DMS 273 treated with DMSO at 0.1 percent for 48 hours (cell line): ENCODE measurements around the gene WLS.

ENCODE experiments used
- DNase-seq: peaks from one replicate; lab custom pipeline; 2025; lab: John Stamatoyannopoulos, UW

The WLS gene

DNA sequence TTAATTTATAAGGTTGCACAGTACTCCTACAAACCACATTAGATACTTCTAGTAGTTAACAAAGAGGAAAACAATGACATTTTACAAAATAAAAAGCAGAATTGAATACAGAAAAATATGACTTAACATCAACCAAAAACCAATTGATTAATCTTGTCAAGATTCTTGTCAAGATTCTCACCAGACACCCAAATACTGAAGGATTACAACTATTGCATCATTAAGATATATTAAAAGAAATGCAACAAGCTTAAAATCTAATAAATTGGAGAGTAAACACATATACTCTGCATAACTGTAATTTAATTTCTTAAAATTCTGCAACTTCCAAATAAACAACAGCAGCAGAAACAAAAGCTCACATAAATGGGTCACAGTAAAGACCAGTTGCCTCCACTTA lies 4.7 kb downstream of the WLS start:
- DNase-seq = no peak

DNA sequence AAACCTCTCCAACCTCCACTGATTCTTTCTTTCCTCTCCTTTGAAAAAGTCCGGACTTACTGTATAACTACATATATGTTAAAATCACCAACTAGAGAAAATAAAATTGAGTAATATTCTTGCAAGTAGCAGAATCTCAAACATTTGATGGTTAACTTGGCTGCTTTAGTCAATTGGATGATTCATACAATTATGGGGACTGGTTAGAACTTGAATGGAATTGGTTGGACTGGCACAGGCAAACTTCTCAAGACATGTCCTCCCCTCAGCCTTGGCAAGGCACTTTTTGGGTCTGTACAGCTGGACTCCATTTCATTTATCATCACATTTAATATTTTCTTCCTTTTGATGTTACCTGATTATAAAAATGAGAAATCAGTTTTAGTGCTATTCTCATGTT lies 6.5 kb downstream of the WLS start:
- no peak for DNase-seq

DNA sequence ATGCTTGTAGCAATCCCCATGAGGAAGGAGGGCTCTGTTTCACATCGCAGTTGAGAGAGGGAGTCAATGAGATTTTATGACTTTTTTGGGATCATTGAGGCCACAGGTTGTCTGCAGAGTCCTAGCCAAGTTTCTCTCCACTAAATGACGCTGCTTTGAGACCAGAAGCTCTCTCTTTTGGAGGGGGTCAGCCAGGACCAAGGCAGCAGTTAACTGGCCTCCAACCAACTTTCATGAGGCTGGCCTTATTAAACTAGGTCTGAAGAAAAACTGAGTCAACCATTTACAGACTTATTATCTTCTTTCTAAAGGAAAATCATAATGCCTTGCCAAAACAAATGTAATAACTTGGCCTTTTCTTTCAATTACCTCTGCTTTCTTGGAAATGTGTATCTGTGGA lies 8.6 kb downstream of the WLS start:
- no peak for DNase-seq

DNA sequence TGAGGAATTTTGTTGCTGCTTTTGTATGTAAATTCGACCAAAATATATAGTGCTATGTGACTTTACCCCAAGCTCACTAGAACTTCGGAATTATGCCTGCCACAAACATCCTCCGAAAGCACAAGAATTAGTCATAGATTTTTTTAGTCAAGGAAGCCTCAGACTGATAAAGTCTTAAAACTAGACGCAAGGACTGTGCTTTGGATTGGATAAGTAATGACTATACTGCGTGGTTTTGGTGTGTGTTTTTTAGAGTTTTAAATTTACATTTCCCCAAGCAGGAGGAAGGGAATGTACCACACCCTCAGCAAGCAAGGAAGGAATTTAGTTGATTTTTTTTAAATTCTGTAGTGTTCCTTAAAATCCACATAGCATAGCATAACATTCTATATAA lies 10.3 kb downstream of the WLS start:
- DNase-seq = no peak

DNA sequence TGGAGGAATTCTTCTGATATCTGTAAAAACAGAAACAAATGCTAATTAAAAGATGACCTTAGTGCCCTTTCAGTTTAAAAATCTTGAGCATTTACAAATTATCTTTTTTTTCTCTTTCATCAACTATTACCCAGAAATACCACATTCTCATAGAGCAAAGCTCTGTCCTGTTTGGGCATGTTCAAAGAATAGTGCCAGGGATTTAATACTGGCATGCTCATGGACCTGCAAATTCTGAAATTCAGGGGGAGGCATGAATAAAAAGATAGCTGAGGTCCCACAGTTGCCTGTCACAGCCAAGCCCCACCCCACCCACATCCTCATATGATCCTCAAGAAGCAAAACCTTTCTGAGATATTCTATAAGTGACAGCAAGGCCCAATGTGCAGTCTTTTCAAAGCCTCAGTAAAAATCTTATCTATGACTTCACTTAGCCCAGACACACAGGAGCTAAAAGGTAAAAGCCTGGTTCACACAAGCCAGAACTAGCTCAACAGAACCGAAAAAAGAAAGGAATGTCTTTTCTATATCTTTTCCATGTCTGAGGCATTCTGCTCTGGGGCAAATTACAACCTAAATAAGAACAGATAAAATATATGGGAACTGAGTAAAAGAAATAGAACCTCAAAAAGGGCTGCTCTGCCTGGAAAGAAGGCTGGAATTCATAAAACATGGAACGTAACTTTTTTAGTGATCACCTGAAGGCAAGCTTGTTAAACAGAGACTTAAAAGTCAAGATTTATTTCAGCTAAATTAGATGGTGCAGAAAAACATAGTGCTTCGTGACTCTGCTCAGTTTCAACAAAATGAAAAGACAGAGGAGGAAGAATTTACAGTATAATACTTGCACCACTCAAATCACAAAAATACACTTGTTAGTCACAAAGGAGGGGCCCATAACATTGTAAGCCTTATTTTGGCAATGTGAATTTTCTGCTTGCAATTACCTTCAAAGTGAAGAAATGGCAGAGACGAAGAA lies 11.0 kb downstream of the WLS start:
- DNase-seq = no peak

DNA sequence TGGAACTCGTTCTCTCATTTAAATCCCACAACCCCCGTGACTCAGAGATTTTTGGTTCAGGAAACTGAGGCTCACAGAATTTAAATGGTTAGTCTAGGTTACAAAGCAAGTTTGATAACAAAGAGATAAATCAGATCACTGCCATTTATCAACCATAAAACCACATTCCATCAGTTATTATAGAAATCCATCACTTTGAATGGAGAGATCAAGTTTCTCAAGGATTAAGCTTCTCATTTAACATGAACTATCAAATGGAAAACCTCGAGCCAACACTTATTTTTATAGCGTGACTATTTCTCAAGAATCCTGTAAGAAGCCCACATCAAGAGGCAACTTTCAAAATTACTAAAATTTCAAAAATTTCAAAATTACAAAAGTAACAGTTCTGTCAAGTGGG lies 11.9 kb downstream of the WLS start:
- no peak for DNase-seq

DNA sequence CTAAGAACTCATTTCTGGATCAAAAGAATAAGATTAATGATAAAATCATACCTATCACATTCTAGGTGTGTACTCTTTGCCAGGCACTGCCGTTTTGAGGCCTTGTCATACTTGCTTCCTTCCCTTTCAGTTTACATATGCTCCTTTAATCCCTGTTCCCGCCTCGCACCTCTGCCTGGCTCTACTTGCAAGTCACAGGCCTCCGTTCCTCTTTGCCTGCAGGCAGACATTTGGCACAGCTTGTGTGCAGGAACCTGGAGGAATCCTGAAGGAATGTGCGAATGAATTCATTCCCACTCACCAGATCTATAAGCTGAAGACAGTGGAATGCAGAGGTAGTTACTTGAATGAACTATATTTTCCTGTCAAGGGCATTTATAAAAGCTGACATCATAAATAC lies 13.8 kb downstream of the WLS start:
- DNase-seq = no peak

DNA sequence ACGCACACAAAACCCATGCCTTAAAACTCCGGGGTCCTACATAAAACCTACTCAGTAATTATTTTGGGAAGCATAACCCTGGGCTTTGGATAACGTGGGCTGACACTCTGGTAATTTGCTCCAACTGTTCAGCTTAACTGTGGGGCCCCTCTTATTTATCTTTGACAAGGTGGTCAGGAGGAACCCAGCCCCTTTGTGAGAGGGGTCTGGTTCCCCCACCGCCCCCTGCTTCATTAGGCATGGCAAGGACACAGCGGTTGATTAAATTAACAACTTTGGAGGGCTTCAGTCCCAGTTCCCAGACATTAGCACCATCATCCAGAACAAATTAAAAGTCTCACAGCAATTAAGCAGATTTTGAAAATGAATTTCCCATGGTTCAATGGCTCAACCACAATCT lies 14.7 kb downstream of the WLS start:
- no peak for DNase-seq

DNA sequence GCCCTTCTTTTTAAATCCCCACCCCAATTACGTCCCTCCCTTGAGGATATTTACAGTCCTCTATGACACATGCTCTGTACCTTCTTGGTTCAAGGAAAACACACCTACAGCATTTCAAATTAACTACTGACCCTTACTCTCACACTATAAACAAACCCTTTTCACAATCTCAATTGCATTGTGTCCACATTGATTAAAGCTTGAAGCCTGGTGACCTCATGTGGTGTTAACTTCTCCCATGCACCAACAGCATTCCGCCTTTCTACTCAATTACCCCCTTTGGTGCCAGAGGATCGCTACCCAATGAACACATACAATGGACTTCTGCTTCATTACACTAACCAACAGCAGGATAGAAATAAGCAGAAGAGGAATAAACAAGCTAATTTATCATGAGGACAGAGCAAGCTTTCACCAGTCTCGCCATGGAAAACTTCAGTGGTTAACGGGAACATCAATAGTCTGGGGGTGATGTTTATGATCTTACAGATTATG lies 15.2 kb downstream of the WLS start:
- DNase-seq = no peak

DNA sequence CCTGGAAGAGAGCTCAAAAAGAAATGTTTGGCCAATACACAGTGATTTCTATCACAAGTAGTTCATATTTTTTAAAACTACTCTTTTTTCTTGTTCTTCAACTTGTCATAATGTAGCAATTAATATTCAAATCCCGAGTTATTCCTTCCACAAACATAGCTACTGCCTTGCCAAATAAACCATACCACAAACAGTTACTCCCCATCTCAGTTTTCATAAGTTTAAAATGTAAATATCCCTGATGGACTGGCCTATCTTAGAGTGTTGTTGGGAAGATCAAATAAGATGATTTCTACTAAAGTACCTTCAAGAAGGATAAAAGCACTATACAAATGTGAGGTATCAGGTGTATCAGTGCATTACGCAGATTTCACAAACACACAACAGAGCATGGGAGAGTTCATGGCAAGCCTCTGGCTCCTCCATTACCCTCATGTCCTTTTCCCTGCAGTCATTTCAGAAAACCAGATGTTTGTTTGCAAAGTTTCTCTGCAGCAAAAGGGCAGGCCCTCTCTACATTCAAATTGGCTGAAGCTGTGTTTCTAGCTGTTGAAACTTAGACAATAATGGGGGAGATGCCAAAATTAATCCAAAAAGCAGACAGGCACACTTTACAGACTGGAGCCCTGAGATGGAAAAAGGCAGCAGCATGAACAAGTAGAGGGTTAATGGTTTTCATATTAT lies 16.1 kb downstream of the WLS start:
- no peak for DNase-seq

DNA sequence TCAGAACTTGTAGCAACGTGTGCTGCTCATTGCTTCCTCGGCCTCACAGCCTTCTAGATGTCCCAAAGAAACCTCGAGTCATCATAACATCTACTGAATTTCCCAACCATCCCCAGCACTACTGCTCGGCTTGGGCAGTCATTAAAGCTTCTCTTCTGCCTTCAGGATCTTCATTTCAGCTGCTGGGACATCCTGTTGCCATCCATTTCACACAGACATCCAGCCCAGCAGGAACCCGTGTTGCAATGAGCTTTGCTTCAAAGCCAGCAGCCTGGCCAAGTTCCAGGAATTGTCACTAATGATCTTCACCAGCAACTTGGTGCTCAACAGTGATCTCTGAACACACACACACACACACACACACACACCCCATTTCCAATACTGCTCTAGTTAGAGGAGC lies 18.5 kb downstream of the WLS start:
- no peak for DNase-seq

DNA sequence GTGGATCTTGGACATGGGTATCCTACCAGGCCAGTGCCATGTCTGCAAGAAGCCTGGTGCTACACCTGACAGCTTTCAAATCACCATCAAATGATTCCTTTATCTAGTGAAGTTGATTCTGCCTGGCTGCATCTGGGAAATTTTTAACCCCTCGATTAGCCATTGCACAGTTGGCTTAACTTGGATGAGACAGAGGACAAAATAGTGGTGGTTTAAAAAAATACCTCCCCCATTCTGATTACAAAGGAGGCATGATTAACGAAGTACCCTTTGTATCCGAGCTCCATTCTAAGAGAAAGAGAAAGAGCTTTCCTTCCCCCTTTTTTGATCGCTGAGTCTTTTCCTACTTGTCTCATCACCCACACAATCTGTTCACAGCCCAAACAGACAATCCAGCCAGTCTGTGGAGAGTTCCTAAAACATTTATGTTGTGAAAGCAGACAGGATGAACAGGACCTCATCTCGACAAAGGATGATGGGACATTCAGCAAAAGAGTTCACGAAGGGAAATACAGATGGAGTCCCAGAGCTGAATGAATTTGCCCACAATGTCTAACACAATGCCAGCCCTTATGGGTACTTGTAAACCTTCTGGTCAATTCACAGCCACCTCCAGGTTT lies 20.5 kb downstream of the WLS start:
- no peak for DNase-seq

DNA sequence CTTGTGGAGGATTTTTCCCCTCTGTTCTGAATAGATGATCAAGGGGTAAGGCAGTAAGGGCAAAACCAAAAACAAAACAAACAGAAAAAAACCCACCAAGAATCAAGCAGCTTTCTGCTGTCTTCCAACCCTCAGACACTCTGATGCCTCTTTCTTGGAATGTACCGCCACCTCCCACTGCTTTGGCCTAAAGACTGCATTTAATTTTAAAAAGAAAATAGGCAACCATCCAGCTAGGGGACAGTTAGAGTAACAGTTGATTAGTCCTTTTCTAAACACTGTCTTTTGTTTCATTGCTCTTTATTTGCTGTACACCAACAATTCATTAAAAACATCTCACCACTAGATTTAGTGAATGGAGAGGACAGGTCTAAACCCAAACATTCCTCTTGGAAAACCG lies 21.5 kb downstream of the WLS start:
- no peak for DNase-seq

DNA sequence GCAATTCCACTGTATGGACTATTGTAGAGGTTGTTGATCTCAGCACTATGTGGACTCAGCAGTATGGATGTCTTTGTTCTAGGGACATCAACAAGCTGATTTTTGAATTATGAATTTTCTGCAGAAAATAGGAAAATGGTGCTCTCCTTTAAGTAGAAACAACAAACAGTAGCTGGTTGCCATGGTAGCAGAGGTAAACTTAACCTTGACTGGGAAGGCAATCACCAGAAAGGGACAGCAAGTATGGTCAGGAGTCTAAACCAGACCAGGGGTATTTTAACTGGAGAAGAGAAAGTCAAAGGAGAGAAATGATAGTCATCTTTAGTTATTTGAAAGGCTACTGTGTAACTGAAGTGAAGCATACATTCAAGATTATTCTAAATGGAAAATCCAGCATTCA lies 22.3 kb downstream of the WLS start:
- no peak for DNase-seq

DNA sequence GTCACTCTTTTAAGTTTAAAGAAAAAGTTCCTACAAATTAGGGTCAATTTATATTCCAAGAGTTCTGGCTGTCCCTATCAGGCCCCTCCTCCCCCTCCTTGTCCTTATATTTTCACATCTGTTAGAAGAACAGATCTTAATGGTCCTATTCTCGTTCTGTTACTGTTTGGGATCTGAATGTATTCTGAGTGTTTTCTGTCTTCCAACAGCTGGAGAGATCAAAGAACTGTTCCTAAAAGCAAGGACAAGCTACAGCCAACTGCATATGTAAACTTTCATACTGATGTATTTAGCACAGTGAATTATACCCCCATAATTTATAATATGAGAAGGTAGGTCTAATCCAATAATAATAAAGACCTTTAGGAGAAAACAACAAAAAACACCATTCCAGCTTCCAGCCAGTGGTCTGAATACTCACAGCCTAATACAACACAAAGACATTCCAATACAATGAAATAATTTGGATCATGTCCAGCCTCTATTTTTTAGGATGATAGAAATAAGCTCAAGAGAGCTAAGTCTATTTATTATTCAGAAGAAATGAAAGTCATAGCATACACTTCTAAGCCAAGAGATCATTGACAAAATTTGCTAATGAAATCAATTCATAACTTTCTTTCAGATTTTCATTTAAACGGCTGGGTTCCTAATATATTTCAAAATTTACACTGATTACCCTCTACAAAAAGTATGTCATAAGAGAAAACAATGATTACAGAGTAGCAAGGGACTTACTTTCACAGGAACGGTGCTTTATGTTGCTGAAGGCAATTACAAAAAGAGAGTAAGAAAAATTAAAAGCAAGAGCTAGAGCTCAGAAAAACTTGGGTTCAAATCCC lies 25.3 kb downstream of the WLS start:
- no peak for DNase-seq

DNA sequence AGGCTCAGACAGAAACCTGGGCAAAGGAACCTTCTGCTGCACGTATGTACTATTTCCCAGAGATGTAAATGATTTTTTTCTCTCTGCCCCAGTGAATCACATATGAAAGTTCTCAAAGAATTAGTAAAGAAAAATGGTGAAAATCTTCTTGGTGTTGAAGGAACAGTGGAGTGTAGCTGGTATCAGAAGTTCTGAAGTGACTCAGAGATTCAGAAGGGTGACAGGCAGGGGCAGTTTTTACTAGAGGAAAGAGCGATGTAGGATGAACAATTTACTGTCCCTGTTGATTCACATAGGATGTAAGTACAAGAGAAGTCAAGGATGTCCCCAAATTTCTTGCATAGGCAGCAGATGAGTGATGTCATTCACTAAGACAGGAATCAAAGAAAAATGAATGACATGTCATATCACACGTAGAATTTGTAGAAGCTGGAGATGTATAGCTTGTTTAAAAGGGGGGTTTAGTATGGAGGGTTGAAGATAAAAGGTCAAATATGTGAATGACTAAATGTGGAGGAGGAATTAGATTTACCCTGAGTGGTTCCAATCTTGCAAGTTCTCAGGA lies 26.4 kb downstream of the WLS start:
- no peak for DNase-seq

DNA sequence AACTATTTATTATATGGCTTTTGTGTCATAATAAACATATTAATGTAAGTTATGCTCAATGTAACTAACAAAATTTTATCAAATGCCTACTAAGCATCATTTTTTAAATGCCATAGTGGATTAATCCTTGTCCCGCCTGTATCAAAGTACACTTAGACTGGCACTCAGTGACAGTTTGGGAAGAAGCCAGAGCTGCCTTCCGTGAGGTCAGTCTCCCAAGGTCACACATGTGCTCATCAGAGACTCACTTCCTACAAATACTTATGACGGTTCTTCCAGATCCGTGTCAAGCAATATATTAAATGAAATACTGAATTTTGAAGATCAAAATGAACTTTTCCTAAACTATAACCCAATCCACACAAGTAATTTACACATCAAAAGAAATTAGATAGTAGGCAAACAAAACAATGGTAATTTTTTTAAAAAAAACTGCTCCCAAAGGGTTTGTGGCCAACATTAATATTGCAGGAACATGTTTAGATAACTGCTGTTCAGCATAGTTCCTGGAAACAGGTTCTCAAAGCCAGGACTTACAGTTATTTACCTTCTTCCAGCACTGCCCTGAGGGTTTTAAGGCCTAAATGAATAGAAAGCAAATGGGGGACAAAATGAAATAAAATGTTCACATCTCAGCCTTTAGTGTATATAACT lies 27.2 kb downstream of the WLS start:
- DNase-seq = no peak

DNA sequence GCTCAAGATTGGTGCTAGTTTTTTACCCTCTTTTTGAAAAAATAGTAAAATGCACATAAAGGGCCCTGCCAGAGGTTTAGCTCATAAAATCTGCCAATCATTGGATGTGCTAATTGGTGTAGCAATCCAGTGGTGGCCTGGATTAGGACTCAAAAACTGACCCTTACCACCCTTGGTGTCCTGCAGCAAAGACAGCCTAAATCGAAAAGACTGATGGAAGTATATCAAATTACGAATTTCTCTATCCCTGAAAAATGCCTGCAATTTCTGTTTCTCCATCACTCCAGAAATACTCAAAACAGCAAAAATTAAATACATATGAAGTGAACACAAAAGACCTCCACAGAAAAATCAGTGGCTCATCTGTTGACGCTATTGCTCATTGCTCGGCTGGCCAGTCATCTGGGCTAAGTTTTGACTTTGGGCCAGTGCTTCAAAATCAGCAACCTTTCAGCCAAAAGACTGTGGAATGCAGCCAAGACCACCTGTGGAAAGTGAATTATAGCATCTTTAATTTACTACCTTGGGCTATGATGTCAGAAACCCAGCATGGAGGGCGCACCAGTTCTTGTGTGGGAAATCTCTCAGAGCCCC lies 30.0 kb downstream of the WLS start:
- DNase-seq = no peak

DNA sequence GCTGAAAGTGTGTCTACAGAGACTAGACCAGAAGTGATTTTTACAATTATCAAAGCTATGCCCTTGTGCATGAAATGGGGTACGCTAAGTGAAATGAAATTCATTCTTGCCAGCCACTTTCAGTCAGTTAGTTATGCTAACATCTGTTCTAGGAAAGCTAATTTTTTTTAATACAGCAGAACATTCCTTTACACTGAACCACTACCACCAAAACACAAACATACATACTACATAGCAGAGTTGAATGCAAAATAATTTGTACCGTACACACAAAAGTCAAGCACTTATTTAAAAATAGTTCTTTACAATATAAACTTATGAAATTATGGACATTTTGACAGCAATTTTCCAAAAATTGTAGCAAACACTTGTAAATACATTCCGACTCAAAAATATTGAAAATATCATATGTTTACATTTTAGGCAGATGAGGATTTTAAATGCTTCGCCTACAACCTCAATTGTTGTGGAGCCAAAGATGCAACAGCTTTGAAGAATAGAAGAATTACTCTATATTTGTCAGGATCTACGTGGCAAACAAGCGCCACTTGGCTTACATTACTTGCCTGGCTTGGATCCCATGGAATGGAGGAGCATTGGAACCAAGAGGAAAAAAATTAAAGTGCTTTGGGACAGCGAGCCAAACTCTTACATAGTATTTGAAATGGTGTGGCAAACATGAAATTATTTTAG lies 30.6 kb downstream of the WLS start:
- no peak for DNase-seq

DNA sequence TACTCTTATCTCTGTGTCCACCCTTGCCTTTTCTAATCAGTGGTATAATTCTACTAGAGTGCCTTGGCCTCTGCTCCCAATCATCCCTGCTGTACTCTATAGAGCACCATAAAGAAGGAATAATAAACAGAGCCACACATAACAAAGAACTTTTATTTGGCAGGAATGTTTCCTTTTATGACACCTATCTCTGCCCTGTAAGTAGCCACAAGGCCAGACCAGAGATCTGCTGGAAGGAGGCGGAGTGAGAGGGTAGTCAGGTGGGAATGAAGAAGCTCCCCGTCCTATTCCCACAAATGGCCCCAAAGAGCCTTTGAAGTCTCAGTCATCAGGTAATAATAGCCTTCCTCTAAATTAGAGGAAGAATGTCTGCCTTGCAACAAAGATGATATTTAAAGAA lies 32.7 kb downstream of the WLS start:
- DNase-seq = no peak
